Adrenal gland (tissue), 19 donors: ENCODE measurements around the gene FOXE3. TPM values are rescaled to one million over a fixed set of nuclear protein-coding genes. Genes with fewer than 3 reads are reported as not detected.

Experiments
- DNase-seq, 7 donors: peaks; one replicate each; pipeline ENCODE4 v3.0.0-alpha.2; 2019 to 2020
- H3K27ac ChIP-seq, 5 donors: fragments of 200-600 bp; sonication (generic) in 4 of 5; 1 replicate in 3 of 5; 2 replicates in 2 of 5; pipeline versions ENCODE4 v1.5.1 to v1.8.0; 2016 to 2020; ENCODE audit warnings: mild to moderate bottlenecking in 1 of 5
- H3K27me3 ChIP-seq: fragments of 200-600 bp; 2 replicates; pipeline ENCODE4 v1.8.0; 2021
- H3K36me3 ChIP-seq, 2 donors: fragments of 200-600 bp; replicated peaks in 1 of 2; 1 replicate in 1 of 2; 2 replicates in 1 of 2; pipeline versions ENCODE4 v1.5.1 to v1.8.0; 2018 to 2022
- H3K4me1 ChIP-seq, 2 donors: fragments of 200-600 bp; replicated peaks in 1 of 2; 1 replicate in 1 of 2; 2 replicates in 1 of 2; pipeline versions ENCODE4 v1.5.1 to v1.8.0; 2018 to 2021
- H3K4me3 ChIP-seq, 4 donors: fragments of 200-600 bp; sonication (generic) in 3 of 4; one replicate each; pipeline ENCODE4 v1.5.1; 2016 to 2018
- H3K9me3 ChIP-seq, 3 donors: fragments of 200-600 bp; sonication (generic) in 1 of 3; replicated peaks in 1 of 3; 1 replicate in 2 of 3; 2 replicates in 1 of 3; pipeline versions ENCODE4 v1.5.1 to v1.8.0; 2016 to 2021
- POLR2A ChIP-seq, 2 donors: fragments of 450-650 bp; IDR thresholded peaks; one replicate each; pipeline ENCODE4 v1.6.1; 2017; ENCODE audit warnings: antibody characterized with exemption in 2 of 2, mild to moderate bottlenecking in 2 of 2, moderate library complexity in 1 of 2
- WGBS, 4 donors: extraction: QIAGEN DNeasy Blood & Tissue Kit in 2 of 4; methylation state at CpG; one replicate each; pipeline versions ENCODE4 v1.1.5 to v1.1.7; 2013 to 2017; 5-methylcytosine and 5-hydroxymethylcytosine counted together
- intact Hi-C, 2 donors: fragments of 100-400 bp; cut with DNase I; formaldehyde crosslinking; loops; one replicate each; pipeline versions ENCODE4 v1.14.1 to v1.15.0; 2022 to 2023
- long read RNA-seq, 10 donors: library from polyadenylated mRNA in 3 of 10; unstranded in 2 of 10; stranded (forward) in 1 of 10; transcript quantifications; one replicate each; pipeline ENCODE4 v2.0.0 and lab custom pipeline, GENCODE V29; 2021 to 2026
- polyA plus RNA-seq, 3 donors: library from polyadenylated mRNA; stranded (reverse); fragments of 200-250 nt in 2 of 3; fragments of 350-450 nt in 1 of 3; fragmentation: Illumina TruSeq in 1 of 3; extraction: RNeasy Lipid Tissue Mini Kit (QIAGEN cat#74804) in 1 of 3; gene quantifications; one replicate each; pipeline ENCODE4 v1.2.3, GENCODE V29; 2013 to 2014
- total RNA-seq, 9 donors: library from RNA; depleted of rRNA in 4 of 9; stranded (reverse); fragments of >200 nt in 4 of 9; fragments of 120-200 nt in 1 of 9; fragmentation: NEBNext Ultra II Directional in 1 of 9; extraction: Animal tissue kit (Norgen Biotek cat#: 25700) in 1 of 9; gene quantifications; one replicate each; pipeline versions ENCODE4 v1.1.0 to v1.2.4, GENCODE V29; 2013 to 2023
- TF ChIP-seq, protein P1 (sequence below), 6 experiments: fragments of 450-650 bp in 4 of 6; fragments of 200-600 bp in 2 of 6; sonication (generic) in 1 of 6; IDR thresholded peaks; 1 replicate in 5 of 6; 2 replicates in 1 of 6; pipeline versions ENCODE4 v1.5.1 to v1.8.0; 2016 to 2021; ENCODE audit warnings: antibody characterized with exemption in 6 of 6, mild to moderate bottlenecking in 2 of 6, moderate library complexity in 1 of 6
- donor health status: healthy with polysubstance abuse.
- donor health status: Bipolar disorder and iron deficiency.
- donor health status: DM: yes; HTN: yes; CAD: no.
- donor health status: DM: no; HTN: no; CAD: no.
- donor health status: DM: no; HTN: no; CAD: no.
- donor health status: DM: yes; HTN: yes; CAD: no.

FOXE3 gene
- not detected for total RNA-seq
- under 1 TPM in 1 of 3 donors, not detected in 2; 0.07 TPM for polyA plus RNA-seq
- long read RNA-seq, donor 1: 0 reads
- long read RNA-seq, donor 2: 0 reads
- long read RNA-seq, donor 3: 0 reads
- long read RNA-seq, donor 4: 0 reads
- long read RNA-seq, donor 5: 0 reads
- long read RNA-seq, donor 6: 0 reads
- long read RNA-seq, donor 7: 0 reads
- long read RNA-seq, donor 8: 0 reads
- long read RNA-seq, donor 9: 0 reads
- long read RNA-seq, donor 10: 0 reads

DNA sequence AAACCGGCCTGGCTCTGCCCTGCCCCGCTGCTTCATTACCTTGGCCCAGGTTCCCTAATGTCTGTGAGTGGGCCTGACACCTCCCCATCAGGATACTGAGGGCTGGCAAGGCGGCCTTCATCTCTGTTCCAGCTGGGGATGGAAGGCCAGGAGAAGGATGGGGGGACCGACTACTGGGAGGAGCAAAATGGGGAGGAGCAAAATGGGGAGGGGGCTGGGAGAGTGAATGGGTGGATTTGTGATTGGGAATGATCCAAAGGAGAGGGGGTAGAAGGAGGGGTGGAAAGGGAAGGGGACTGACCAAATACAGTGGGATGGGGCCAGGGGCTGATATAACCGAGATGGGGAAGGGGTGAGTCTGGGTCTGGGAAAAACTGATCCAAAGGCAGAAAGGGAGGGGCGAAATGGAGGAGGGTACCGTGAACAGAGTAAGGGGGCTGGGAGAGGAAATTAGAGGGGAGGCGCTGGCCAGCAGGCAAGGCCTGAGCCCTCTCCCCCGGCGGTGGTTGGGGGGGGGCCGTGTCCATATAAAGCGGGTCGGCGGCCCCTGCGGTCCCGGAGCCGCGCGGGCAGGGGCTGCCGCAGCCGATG is at the start of gene FOXE3:
Gene FOXE3, plus strand, starts transcription at position 558 of the 591 bp plus-strand sequence. Its CDS starts 31 bp downstream, at position 589.
- Histone ChIP-seq H3K36me3 (no peaks in the 10 kb centered on the region), H3K4me1 (no peaks in the 10 kb centered on the region), H3K27me3 (peaks cover 14% of the 10 kb centered on the region), H3K9me3 (no peaks in the 10 kb centered on the region), H3K4me3 (peak within 1 kb of the TSS in 1 of 4 donors; percentile 26), H3K27ac (no peak within 1 kb of the TSS)
- TF ChIP-seq POLR2A (IDR thresholded peaks at IDR 0.05): no peak
- TF ChIP-seq, protein P1, sequence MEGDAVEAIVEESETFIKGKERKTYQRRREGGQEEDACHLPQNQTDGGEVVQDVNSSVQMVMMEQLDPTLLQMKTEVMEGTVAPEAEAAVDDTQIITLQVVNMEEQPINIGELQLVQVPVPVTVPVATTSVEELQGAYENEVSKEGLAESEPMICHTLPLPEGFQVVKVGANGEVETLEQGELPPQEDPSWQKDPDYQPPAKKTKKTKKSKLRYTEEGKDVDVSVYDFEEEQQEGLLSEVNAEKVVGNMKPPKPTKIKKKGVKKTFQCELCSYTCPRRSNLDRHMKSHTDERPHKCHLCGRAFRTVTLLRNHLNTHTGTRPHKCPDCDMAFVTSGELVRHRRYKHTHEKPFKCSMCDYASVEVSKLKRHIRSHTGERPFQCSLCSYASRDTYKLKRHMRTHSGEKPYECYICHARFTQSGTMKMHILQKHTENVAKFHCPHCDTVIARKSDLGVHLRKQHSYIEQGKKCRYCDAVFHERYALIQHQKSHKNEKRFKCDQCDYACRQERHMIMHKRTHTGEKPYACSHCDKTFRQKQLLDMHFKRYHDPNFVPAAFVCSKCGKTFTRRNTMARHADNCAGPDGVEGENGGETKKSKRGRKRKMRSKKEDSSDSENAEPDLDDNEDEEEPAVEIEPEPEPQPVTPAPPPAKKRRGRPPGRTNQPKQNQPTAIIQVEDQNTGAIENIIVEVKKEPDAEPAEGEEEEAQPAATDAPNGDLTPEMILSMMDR (IDR thresholded peaks at IDR 0.05): no peak
- intact Hi-C loops: no loop called here
- WGBS, 4 donors: 19 to 34% (median 31%) methylated on average over 12 to 21 of the region's 21 CpGs
- DNase-seq: no peak

GRCh38 chr1:47367651-47368050 is 48.4 kb upstream of the FOXE3 start:
- WGBS, 4 donors: 92 to 97% (median 95%) methylated on average over 7 of the region's 7 CpGs
- no peak overlapping the region for H3K27ac ChIP-seq
- TF ChIP-seq POLR2A (IDR thresholded peaks at IDR 0.05): no peak
- TF ChIP-seq, protein P1 (IDR thresholded peaks at IDR 0.05): no peak
- H3K4me1 ChIP-seq: no peaks in the 10 kb centered on the region
- H3K27me3 ChIP-seq: no peaks in the 10 kb centered on the region
- peaks cover 0 to 19% of the 10 kb centered on the region in 2 donors for H3K36me3 ChIP-seq
- intact Hi-C loops: no loop called here
- H3K4me3 ChIP-seq: no peak overlapping the region
- no peaks in the 10 kb centered on the region for H3K9me3 ChIP-seq
- no peak for DNase-seq

DNA sequence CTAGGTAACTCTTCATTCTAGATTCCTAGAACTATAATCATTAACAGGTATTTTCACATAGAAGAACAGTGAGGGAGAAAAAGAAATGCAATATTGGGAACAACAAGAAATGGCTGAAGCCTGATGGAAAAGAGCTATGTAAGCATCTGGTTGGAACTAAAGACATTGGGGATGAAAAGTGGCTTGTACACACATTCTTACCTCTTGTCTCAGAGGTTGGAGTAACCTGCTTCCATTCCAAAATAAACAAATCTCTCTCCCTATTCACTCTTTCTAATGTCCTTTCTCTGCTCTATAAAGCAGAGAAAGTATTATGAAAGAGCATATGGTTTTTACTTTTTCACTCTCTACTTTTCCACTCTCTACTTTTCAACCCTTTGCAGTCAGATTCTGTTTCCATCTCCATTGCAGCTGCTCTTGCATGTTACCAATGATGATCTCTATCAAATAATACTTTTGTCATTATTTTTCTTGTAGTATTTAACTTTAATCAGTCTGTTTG is 45.0 kb upstream of the FOXE3 start:
- Histone ChIP-seq H3K27ac (no peak overlapping the region), H3K27me3 (no peaks in the 10 kb centered on the region), H3K9me3 (no peaks in the 10 kb centered on the region), H3K4me3 (no peak overlapping the region), H3K4me1 (no peaks in the 10 kb centered on the region), H3K36me3 (peaks cover 0 to 50% of the 10 kb centered on the region in 2 donors)
- TF ChIP-seq, protein P1 (IDR thresholded peaks at IDR 0.05): no peak
- no peak for TF ChIP-seq POLR2A (IDR thresholded peaks at IDR 0.05)
- intact Hi-C loops: no loop called here
- DNase-seq: no peak

GRCh38 chr1:47374501-47374900 is 41.6 kb upstream of the FOXE3 start:
- WGBS, 4 donors: 82 to 95% (median 90%) methylated on average over 1 of the region's 1 CpG
- peaks cover 0 to 50% of the 10 kb centered on the region in 2 donors for H3K36me3 ChIP-seq

More at GRCh38 chr1:47374501-47374900, 41.6 kb upstream of the FOXE3 start:
- intact Hi-C loops: no loop called here
- TF ChIP-seq POLR2A (IDR thresholded peaks at IDR 0.05): no peak
- TF ChIP-seq, protein P1 (IDR thresholded peaks at IDR 0.05): no peak
- Histone ChIP-seq H3K27ac (no peak overlapping the region), H3K9me3 (no peaks in the 10 kb centered on the region), H3K27me3 (no peaks in the 10 kb centered on the region), H3K4me1 (no peaks in the 10 kb centered on the region), H3K4me3 (no peak overlapping the region)
- no peak for DNase-seq
